Activated CD4-positive, alpha-beta T cell treated with anti-CD3 and anti-CD28 coated beads, Interleukin-2, amount 50 U/mL, for 24 hours (primary cell): ENCODE data around the gene METTL6.
"Not testable (repeated sequence)": the region's sequence is repeated elsewhere in the genome, so short reads cannot be mapped to it uniquely, and the experiment has no call there.

Experiments used
- DNase-seq, 2 donors: peaks; one replicate each; pipeline ENCODE4 v3.0.0-alpha.2; 2020; ENCODE audit warnings: low read depth in 1 of 2, low spot score in 1 of 2

Gene METTL6

GRCh38 chr3:15405448-15406050, 21.8 kb downstream of the METTL6 start:
- peak in 1 of 2 donors; percentile 7 for DNase-seq

- DNase-seq = no peak
Measured at GRCh38 chr3:15404767-15405166, 22.6 kb downstream of the METTL6 start.

- no peak for DNase-seq
Measured at GRCh38 chr3:15403965-15404364, 23.4 kb downstream of the METTL6 start.

GRCh38 chr3:15403495-15403894, 23.8 kb downstream of the METTL6 start:
- DNase-seq = no peak

- no peak for DNase-seq
Measured at GRCh38 chr3:15401936-15402335, 25.4 kb downstream of the METTL6 start.

- DNase-seq = no peak
Measured at GRCh38 chr3:15399970-15400369, 27.4 kb downstream of the METTL6 start.

- DNase-seq = not testable (repeated sequence)
Measured at GRCh38 chr3:15398731-15399133, 28.6 kb downstream of the METTL6 start.

- DNase-seq = not testable (repeated sequence)
Measured at GRCh38 chr3:15393252-15393651, 34.1 kb downstream of the METTL6 start.

- no peak for DNase-seq
Measured at GRCh38 chr3:15391007-15391406, 36.3 kb downstream of the METTL6 start.

- no peak for DNase-seq
Measured at GRCh38 chr3:15390460-15390859, 36.9 kb downstream of the METTL6 start.

GRCh38 chr3:15388335-15388734, 39.0 kb downstream of the METTL6 start:
- not testable (repeated sequence) for DNase-seq

GRCh38 chr3:15387735-15388134, 39.6 kb downstream of the METTL6 start:
- DNase-seq = no peak

- no peak for DNase-seq
Measured at GRCh38 chr3:15387171-15387581, 40.2 kb downstream of the METTL6 start.

GRCh38 chr3:15386654-15386955, 40.7 kb downstream of the METTL6 start:
- DNase-seq = not testable (repeated sequence)

- no peak for DNase-seq
Measured at GRCh38 chr3:15385901-15386653, 41.3 kb downstream of the METTL6 start.

- not testable (repeated sequence) for DNase-seq
Measured at GRCh38 chr3:15385238-15385695, 42.1 kb downstream of the METTL6 start.

- no peak for DNase-seq
Measured at GRCh38 chr3:15384510-15385237, 42.7 kb downstream of the METTL6 start.

- DNase-seq = no peak
Measured at GRCh38 chr3:15382405-15382923, 44.9 kb downstream of the METTL6 start.

- no peak for DNase-seq
Measured at GRCh38 chr3:15380980-15381890, 46.1 kb downstream of the METTL6 start.

- DNase-seq = peak; percentile 82 to 94
Measured at GRCh38 chr3:15377961-15378791, 49.2 kb downstream of the METTL6 start.
